Transverse colon (tissue), 4 donors: Measurements from ENCODE around the gene HBS1L. TPM values are rescaled to one million over a fixed set of nuclear protein-coding genes. Genes with fewer than 3 reads are reported as not detected.

Experiments
- DNase-seq: peaks from one replicate; pipeline ENCODE4 v3.0.0-alpha.2; 2019
- H3K27ac ChIP-seq, 4 donors: fragments of 200-600 bp; sonication (generic); 2 replicates each; pipeline ENCODE4 v1.5.1; 2016 to 2018; ENCODE audit warnings: inconsistent platforms in 4 of 4
- H3K27me3 ChIP-seq: fragments of 200-600 bp; sonication (generic); 2 replicates; pipeline ENCODE4 v1.5.1; 2017; ENCODE audit warnings: inconsistent platforms
- H3K36me3 ChIP-seq, 4 donors: fragments of 200-600 bp; sonication (generic); 2 replicates each; pipeline ENCODE4 v1.5.1; 2017 to 2019; ENCODE audit warnings: inconsistent platforms in 4 of 4
- H3K4me1 ChIP-seq, 4 donors: fragments of 200-600 bp; sonication (generic); 2 replicates each; pipeline ENCODE4 v1.5.1; 2017 to 2020; ENCODE audit warnings: inconsistent platforms in 4 of 4
- H3K4me3 ChIP-seq, 4 donors: fragments of 200-600 bp; sonication (generic); 1 replicate in 1 of 4; 2 replicates in 3 of 4; pipeline versions ENCODE4 v1.5.1 to v1.6.1; 2017 to 2019; ENCODE audit warnings: inconsistent platforms in 4 of 4
- H3K9me3 ChIP-seq, 2 donors: fragments of 200-600 bp; sonication (generic); 2 replicates each; pipeline ENCODE4 v1.5.1; 2017 to 2019; ENCODE audit warnings: inconsistent platforms in 2 of 2
- EP300 ChIP-seq: sonication (generic); formaldehyde crosslinking; IDR thresholded peaks from one replicate; pipeline ENCODE4 v1.6.1; 2017; ENCODE audit warnings: antibody characterized with exemption, low read depth
- POLR2A ChIP-seq: fragments of 450-650 bp; IDR thresholded peaks from one replicate; pipeline ENCODE4 v1.6.1; 2016; ENCODE audit warnings: antibody characterized with exemption, mild to moderate bottlenecking, moderate library complexity
- POLR2AphosphoS5 ChIP-seq, 3 donors: sonication (generic); formaldehyde crosslinking; IDR thresholded peaks; one replicate each; pipeline ENCODE4 v1.6.1; 2016; ENCODE audit warnings: antibody characterized with exemption in 3 of 3
- WGBS, 2 donors: methylation state at CpG; one replicate each; pipeline ENCODE4 v1.1.5; 2018; ENCODE audit warnings: low coverage in 1 of 2; 5-methylcytosine and 5-hydroxymethylcytosine counted together
- in situ Hi-C, 4 donors: fragments of 200-750 bp; cut with MboI; loops; one replicate each; pipeline versions ENCODE4 v1.15.0 to v1.15.1; 2017; ENCODE audit warnings: low sequenced_read_pairs in 3 of 4, low pct_ligation_motif_present in 1 of 4, low pct_unique_long_range_greater_than_20kb in 1 of 4
- intact Hi-C: fragments of 100-400 bp; cut with DNase I; formaldehyde crosslinking; loops from one replicate; pipeline ENCODE4 v1.15.1; 2023; ENCODE audit warnings: low total_unique reads
- total RNA-seq, 4 donors: library from RNA; depleted of rRNA; stranded (reverse); fragments of >200 nt; gene quantifications; one replicate each; pipeline ENCODE4 v1.1.0, GENCODE V29; 2016
- TF ChIP-seq, protein P1 (sequence below), 5 experiments: fragments of 200-600 bp in 3 of 5; fragments of 450-650 bp in 2 of 5; sonication (generic) in 3 of 5; IDR thresholded peaks; 1 replicate in 2 of 5; 2 replicates in 3 of 5; pipeline ENCODE4 v1.5.1; 2016 to 2017; ENCODE audit warnings: antibody characterized with exemption in 5 of 5, inconsistent platforms in 3 of 5, mild to moderate bottlenecking in 2 of 5, moderate library complexity in 1 of 5

The HBS1L gene
- total RNA-seq, 4 donors from 2014 or later: 18.9 to 33.2 (median 27.1) TPM

DNA sequence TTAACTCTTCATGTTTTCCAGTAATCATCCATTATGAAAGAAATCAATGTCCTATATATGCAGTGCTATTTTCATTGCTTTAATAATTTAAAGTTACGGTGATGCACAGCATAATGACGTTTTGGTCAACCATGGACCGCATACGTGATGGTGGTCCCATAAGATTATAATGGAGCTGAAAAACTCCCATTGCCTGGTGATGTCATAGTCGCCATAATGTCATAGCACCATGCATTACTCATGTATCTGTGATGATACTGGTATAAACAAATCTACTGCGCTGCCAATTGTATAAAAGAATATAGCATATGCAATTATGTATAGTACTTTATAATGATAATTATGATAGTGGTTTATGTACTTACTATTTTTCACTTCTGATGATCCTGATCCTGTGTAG lies 62.5 kb downstream of the HBS1L start:
- peaks cover 0 to 8% (median 3%) of the 10 kb centered on the region in 4 donors for H3K4me1 ChIP-seq
- no peak for TF ChIP-seq POLR2AphosphoS5 (IDR thresholded peaks at IDR 0.05)
- no peak for TF ChIP-seq EP300
- TF ChIP-seq, protein P1, sequence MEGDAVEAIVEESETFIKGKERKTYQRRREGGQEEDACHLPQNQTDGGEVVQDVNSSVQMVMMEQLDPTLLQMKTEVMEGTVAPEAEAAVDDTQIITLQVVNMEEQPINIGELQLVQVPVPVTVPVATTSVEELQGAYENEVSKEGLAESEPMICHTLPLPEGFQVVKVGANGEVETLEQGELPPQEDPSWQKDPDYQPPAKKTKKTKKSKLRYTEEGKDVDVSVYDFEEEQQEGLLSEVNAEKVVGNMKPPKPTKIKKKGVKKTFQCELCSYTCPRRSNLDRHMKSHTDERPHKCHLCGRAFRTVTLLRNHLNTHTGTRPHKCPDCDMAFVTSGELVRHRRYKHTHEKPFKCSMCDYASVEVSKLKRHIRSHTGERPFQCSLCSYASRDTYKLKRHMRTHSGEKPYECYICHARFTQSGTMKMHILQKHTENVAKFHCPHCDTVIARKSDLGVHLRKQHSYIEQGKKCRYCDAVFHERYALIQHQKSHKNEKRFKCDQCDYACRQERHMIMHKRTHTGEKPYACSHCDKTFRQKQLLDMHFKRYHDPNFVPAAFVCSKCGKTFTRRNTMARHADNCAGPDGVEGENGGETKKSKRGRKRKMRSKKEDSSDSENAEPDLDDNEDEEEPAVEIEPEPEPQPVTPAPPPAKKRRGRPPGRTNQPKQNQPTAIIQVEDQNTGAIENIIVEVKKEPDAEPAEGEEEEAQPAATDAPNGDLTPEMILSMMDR (IDR thresholded peaks at IDR 0.05): no peak
- TF ChIP-seq POLR2A: no peak
- intact Hi-C loops (loop anchor here (5.0 kb wide), 1 partner anchor 980 kb away; no protein-coding TSS in a partner anchor), in situ Hi-C loops (no loop called here)
- H3K4me3 ChIP-seq: no peak overlapping the region
- no peaks in the 10 kb centered on the region for H3K27me3 ChIP-seq
- peaks cover 0 to 17% (median 1%) of the 10 kb centered on the region in 4 donors for H3K36me3 ChIP-seq
- 96% methylated on average over 5 to 6 of the region's 6 CpGs for WGBS, 2 donors
- no peaks in the 10 kb centered on the region for H3K9me3 ChIP-seq
- no peak overlapping the region for H3K27ac ChIP-seq
- DNase-seq: no peak

DNA sequence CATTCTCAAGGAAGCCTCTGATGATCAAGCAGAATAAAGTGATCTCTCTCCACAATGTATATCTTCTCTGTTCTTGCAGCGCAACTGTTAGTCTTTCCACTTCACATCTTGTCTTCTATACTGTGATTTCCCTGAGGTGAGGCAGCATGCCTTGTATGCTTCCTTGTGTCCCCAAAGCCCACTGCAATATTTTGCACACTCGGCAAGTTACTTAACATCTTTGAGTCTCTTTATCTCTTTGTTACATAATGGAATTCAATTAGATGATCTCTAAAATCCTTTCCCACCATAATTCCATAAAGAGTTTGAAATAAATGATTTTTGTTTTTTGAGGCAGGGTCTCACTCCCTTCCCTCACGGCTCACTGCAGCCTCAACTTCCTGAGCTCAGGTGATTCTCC lies 64.4 kb downstream of the HBS1L start:
- Histone ChIP-seq H3K27me3 (no peaks in the 10 kb centered on the region), H3K27ac (no peak overlapping the region), H3K36me3 (peaks cover 0 to 18% (median 0%) of the 10 kb centered on the region in 4 donors), H3K4me1 (no peaks in the 10 kb centered on the region), H3K9me3 (no peaks in the 10 kb centered on the region), H3K4me3 (no peak overlapping the region)
- 92 to 96% methylated on average over 3 of the region's 3 CpGs for WGBS, 2 donors
- intact Hi-C loops (loop anchor here (5.0 kb wide), 1 partner anchor 982 kb away; no protein-coding TSS in a partner anchor), in situ Hi-C loops (no loop called here)
- no peak for DNase-seq
- TF ChIP-seq POLR2A (no peak), EP300 (no peak)

DNA sequence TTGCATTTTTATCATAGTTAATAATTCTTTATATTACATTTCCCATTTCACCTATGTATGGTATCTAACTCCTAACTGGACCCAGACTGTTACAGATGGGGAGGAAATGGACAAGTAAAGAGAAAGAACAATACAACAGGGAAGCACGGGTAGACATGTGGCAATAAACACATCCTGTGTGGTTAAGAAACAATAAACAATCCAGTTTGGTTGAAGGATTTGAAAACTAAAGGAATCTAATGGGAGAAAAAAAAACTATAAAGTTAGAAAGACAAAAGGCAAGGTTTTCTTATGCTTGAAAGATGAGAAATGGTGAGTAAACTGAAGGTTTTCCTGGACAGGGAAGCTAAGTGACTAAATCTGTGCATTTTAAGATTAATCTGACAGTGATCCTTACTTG lies 69.8 kb downstream of the HBS1L start:
- no peak for DNase-seq
- WGBS, 2 donors: 28 to 44% methylated on average over 1 of the region's 1 CpG

DNA sequence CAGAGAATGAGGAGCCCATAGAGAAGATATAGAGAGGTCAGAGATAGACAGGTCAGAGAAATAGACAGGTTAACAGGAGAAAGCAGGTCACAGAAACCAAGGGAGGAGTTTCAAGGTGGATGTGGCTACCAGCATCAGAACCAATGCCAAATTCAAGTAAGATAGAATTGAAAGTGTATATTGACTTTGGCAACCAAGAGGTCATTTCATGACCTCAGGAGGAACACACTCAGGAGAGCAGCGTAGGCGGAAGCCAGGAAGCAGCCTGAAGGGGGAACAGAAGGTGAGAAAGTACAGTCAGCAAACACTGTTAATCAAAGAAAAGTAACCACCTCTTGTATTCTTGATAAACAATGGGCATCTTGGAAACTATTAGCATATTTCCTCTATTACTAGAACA lies 70.8 kb downstream of the HBS1L start:
- Histone ChIP-seq H3K36me3 (peaks cover 0 to 26% (median 11%) of the 10 kb centered on the region in 4 donors), H3K4me3 (no peak overlapping the region), H3K27me3 (no peaks in the 10 kb centered on the region), H3K27ac (no peak overlapping the region), H3K9me3 (no peaks in the 10 kb centered on the region), H3K4me1 (no peaks in the 10 kb centered on the region)
- in situ Hi-C loops: no loop called here
- WGBS, 2 donors: 73 to 81% methylated on average over 2 of the region's 2 CpGs
- no peak for DNase-seq
- TF ChIP-seq EP300 (no peak), POLR2A (no peak), POLR2AphosphoS5 (IDR thresholded peaks at IDR 0.05) (no peak)
- TF ChIP-seq, protein P1 (IDR thresholded peaks at IDR 0.05): no peak
- intact Hi-C loops: no loop called here

More for the DNA sequence above, 69.8 kb downstream of the HBS1L start:
- in situ Hi-C loops (no loop called here), intact Hi-C loops (no loop called here)
- no peak overlapping the region for H3K4me3 ChIP-seq
- H3K27me3 ChIP-seq: no peaks in the 10 kb centered on the region
- no peaks in the 10 kb centered on the region for H3K4me1 ChIP-seq
- TF ChIP-seq, protein P1 (IDR thresholded peaks at IDR 0.05): no peak
- TF ChIP-seq EP300 (no peak), POLR2AphosphoS5 (IDR thresholded peaks at IDR 0.05) (no peak), POLR2A (no peak)
- no peak overlapping the region for H3K27ac ChIP-seq
- H3K9me3 ChIP-seq: no peaks in the 10 kb centered on the region
- H3K36me3 ChIP-seq: peaks cover 0 to 30% (median 11%) of the 10 kb centered on the region in 4 donors

DNA sequence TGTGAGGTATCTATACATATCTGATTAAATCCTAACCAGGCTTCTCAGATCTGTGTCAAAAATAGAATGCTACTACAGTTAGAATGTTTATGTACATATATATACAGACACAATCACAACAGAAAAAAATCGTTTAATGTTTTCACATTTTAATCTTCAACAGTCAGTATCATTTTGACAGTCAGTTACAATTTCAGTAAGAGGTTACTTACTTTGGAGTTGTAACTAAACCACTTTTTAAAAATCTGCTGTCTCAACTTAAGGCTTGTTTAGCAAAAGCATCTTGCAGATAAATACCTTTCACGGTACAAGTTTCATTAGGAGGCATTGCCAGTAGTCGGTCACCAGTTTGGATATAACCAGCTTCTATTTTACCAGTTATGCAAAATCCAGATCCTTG lies 72.5 kb downstream of the HBS1L start:
- TF ChIP-seq POLR2AphosphoS5 (IDR thresholded peaks at IDR 0.05) (no peak), POLR2A (no peak), EP300 (no peak)
- TF ChIP-seq, protein P1 (IDR thresholded peaks at IDR 0.05): no peak
- Histone ChIP-seq H3K27me3 (no peaks in the 10 kb centered on the region), H3K36me3 (peaks cover 0 to 33% (median 15%) of the 10 kb centered on the region in 4 donors), H3K27ac (no peak overlapping the region), H3K4me3 (no peak overlapping the region), H3K9me3 (no peaks in the 10 kb centered on the region), H3K4me1 (no peaks in the 10 kb centered on the region)
- intact Hi-C loops: no loop called here
- no peak for DNase-seq
- in situ Hi-C loops: no loop called here
- 76 to 77% methylated on average over 3 of the region's 3 CpGs for WGBS, 2 donors
